ENCODE results near the gene ZDHHC18.
"Not testable (repeated sequence)": the region's sequence is repeated elsewhere in the genome, so short reads cannot be mapped to it uniquely, and the experiment has no call there.

The ZDHHC18 gene

DNA sequence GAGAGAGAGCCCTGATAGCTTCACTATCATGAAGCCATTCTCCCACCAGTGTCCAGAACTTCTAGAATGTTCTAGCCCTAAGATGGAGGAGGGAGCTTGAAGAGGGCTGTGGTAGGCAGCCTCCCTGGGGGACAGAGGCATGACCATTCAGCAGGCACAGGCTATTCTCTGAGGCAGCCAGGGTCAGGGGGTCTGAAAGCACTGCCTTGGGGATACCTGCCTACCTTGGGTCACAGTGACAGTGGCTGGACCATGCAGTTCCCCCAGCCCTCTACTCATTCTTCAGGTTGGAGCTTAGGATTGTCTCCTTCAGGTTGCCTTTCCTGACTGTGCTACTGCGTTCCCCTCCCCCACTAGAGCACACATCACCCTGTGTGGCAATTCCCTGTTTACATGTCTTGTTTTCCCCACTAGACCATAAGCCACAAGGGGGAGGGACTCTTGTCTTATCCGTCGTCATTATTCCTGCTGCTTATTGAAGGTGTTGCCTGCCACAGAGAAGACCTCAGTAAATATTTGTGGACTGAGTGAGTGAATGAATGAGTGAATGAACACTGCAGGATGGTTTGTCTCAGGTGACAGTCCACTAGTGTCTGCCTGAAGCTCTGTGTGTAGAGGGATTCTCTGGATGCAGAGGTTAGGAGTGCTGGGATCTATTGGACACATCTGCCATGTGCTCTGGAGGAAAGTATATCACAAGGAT lies 5.2 kb downstream of the ZDHHC18 start:
- in situ Hi-C loops (cut with MboI; ENCODE audit: low sequenced_read_pairs), result no loop called here

DNA sequence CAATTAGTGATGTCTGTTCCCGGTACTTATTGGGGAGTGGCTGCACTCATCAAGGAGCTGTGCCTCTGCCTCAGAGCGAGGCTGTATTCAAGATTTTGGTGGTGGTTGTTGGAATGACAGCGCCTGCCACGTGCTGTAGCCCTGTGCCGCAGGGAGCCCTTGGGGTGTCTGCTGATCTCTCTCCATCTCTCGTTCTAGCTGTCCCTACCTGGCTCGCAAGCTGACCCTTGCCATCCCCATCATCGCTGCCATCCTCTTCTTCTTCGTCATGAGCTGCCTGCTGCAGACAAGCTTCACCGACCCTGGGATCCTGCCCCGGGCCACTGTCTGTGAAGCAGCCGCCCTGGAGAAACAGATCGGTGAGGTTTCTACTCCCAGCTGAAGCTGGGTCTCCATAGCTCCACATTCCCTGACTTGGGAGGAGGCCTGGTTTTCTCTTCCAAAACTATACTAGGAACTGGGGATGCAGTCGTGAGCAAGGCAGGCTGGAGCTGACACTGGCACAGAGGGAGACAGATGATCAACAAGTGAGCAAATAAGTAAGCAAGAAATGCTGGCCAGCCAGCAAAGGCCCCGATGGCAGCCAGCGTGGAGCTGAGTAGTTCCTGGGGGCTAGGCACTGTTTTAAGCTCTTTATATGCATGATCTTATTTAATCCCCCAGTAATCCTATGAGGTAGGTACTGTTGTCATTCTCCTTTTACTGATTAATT lies 5.9 kb downstream of the ZDHHC18 start:
- in situ Hi-C loops (cut with MboI; ENCODE audit: low sequenced_read_pairs), result no loop called here

DNA sequence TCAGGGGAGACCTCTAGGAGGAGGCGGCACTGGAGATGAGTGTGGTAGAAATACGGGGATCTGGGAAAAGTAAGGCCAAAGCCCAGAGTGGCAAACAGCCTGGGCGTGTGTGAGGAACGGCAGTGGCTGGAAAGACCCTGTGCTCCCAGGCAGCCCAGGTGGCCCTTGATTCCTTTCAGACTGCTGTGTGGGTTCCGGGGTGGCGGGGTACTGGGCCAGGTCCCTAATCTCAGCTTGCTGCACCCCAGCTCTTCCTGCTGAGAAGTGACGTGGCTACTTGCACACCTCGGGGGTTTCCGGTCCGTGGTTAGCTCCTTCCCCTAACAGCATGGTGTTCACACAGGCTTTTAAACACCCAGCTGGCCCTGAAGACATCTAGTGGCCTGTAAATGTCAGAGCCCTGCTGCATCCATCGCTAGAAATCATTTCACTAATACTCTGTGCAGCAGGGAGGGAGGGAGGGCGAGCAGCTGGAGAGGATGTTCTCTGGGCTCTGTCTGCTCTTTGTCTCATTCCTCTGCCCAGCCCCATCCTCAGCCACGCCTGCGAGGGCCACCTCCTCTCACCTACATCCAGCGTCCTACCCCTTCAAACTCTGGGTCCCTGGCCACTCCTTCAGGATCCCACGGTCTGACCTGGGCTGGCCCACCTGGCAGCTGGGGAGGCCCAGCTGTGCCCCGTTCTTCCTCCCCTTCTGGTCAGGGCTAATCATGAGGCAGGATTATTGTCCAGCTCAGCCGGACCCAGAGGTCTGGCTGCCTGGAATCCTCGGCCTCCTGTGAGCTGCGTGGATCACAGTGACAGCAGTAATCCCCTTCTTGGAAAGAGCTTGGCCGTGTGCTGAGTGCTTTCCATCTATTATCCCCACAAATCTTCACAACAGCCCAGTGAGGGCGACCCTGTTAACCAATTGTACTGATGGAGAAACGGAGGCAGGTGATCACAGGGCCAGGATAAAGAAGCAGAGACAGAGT lies 7.2 kb downstream of the ZDHHC18 start:
- in situ Hi-C loops (cut with MboI; ENCODE audit: low sequenced_read_pairs), result no loop called here

DNA sequence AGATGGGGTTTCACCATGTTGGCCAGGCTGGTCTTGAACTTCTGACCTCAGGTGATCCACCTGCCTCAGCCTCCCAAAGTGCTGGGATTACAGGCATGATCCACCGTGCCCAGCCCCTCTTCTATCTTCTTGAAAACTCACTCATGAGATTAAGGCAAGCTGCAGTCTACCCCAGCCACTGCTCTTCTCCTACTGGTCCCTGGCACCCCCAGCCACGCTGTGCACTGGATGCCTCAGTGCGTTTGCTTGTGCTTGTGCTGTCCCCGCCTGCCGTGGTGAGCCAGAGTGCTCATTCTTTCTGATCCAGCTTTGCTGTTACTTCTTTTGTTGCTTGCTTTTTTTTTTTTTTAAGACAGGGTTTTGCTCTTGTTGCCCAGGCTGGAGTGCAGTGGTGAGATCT lies 11.2 kb downstream of the ZDHHC18 start:
- in situ Hi-C loops (cut with MboI; ENCODE audit: low sequenced_read_pairs), result not testable (repeated sequence)

DNA sequence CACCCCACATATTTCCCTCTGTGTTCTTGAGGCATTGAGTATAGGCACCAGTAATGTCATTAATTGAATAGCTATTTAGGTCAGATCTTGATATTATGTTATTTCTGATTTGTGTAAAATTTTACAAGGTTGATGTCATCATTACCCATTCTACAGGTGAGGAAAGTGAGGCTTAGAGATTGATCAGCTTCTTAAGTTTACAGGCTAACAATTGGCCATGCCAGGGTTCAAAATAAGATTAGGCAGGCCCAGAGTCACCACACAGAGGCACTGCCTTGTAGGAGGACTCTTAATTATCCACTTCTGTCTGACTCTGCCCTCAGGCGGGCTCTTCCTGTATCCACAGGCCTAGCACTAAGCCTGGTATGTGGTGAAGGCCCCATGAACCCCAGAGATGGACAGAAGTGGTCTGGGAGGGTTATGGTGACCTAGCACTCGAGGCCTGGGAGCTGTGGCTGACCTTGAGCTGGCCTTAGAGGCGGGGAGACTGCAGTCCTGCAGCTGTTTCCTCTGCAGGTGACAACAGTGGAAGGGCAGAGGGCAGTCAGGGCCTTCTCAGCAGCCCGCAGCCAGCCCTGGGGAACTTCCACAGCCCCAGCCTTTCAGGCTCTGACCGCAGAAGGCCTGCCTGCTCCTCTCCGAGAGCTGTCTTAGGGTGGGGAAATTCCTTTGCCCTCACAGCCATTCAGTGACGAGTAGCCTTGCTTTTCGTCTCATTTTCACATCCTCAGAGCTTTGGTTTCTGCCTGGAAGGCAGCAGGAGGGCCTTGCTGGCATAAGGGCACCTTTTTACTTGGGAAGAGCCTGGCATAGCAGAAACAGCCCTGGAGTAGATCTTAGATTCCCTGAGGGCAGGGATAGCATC lies 12.2 kb downstream of the ZDHHC18 start:
- in situ Hi-C loops (cut with MboI; ENCODE audit: low sequenced_read_pairs), result no loop called here

DNA sequence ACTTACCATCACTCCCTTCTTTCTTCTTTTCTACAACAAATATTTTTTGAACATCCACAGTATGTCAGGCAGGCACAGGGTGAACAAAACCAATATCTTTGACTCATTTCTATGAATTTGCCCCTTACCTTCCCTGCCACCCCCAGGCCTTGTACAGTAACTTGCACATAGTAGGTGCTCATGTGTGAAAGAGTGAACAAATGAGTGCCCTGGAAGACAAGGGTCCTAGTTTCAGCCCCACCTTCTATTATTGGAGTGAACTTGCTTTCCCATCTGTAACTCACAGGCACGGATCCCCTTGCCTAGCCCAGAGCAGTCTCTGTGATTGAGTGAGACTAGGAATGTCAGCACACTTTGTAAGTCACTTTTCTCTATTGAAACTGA lies 12.8 kb downstream of the ZDHHC18 start:
- in situ Hi-C loops (cut with MboI; ENCODE audit: low sequenced_read_pairs), result no loop called here

DNA sequence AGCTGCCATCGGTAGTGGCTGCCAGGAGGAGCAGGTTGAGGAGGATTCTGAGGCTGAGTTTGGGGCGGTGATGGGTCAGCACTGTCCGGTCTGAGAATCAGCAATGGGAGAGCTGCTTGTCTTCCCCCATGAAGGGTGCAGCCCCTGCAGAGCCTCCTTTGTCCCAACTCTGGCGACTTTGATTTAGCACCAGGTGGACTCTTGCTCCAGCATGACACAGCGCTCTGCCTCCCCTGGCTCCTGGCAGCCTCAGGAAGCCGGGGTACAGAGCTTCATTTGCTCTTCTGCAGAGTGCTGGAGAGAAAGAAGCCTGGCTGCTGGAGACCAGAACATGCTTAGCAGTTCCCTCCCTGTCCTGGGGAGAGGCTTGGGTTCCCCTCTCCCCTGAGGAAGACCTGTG lies 13.3 kb downstream of the ZDHHC18 start:
- in situ Hi-C loops (cut with MboI; ENCODE audit: low sequenced_read_pairs), result no loop called here

DNA sequence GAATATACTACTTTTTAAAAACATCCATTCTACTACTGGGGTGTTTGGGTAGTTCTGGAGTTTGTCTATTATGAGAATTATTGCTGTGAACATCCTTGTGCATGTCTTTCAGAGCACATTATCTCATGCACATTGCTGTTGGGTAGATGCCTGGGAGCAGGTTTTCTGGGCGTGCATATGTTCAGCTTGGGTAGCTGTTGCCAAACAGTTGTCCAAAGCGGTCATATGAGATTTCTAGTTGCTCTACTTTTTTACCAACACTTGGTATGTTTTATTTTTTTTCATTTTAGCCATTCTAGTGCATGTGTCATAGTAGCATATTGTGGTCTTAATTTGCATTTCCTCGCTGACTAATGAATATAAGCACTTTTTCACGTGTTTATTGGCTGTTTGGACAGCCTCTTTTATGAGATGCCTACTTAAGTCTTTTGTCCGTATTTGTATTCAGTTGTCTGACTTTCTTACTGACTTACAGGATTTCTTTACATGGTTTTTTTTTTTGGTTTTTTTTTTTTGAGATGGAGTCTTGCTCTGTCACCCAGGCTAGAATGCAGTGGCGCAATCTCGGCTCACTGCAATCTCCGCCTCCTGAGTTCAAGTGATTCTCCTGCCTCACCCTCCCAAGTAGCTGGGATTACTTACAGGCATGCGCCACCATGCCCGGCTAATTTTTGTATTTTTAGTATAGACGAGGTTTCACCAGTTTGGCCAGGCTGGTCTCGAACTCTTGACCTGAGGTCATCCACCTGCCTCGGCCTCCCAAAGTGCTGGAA lies 18.1 kb downstream of the ZDHHC18 start:
- in situ Hi-C loops (cut with MboI; ENCODE audit: low sequenced_read_pairs), result no loop called here

DNA sequence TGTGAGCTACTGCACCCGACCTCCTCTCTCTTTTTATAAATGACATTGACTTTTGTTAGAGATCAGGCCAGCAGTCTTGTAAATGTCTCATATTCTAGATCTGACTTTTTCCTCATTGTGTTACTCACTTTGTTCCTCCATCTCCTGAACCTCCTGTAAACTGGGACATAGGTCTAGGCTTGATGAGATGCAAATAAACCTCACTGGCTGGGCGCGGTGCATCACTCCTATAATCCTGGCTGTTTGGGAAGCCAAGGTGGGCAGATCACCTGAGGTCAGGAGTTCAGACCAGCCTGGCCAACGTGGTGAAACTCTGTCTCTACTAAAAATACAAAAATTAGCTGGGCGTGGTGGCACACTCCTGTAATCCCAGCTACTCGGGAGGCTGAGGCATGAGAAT lies 21.3 kb downstream of the ZDHHC18 start:
- in situ Hi-C loops (cut with MboI; ENCODE audit: low sequenced_read_pairs), result not testable (repeated sequence)

DNA sequence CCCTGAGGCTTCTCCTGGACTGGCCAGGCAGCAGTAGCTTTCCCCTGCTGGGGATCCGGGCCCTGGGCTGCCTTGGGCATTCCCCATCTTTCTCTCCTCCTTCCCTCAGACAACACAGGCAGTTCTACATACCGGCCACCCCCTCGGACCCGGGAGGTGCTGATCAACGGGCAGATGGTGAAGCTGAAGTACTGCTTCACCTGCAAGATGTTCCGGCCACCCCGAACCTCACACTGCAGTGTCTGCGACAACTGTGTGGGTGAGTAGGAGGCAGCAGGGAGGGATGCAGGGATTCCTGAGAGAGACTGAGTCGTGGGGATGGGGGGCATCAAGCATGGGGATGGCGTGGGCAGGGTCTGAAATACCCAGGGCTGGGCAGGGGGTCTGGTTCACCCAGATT lies 22.0 kb downstream of the ZDHHC18 start:
- in situ Hi-C loops (cut with MboI; ENCODE audit: low sequenced_read_pairs), result no loop called here

DNA sequence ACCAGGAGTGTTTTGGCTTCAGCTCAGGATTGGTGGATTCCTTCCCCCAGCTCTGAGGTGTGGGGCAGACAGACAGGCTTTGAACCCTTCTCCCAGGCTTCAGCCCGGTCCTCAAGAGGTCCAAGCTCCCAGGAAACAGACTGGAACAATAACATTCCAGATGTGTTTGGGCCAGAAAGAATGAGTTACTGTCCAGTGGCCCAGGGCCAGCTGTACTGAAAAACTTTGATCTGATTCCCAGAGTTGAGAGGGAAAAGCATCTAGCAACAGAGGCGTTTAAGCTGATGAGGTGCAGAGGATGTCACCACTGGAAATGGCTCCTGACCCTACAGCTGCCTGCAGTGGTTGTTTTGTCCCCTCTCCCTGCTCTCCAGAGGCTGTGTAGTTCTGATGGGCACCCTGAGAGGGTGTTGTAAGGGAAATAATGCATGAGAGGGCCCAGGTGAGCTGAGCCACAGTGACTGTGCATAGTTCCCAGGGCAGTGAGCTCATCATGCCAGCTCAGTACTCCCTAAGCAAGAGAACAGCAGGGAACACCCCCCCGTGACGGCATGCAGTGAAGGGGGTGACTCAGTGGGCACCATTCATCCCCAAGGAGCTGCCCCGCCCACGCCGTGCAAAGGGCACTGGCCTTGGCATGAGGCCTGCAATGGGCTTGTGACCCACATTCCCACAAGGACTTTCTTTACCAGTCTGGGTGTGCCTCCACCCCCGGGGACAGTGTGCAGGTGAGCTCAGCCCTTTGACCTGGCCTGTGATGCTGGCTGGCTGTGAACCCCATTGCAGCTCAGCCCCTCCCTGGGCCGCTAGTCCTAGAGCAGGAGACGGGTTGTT lies 22.7 kb downstream of the ZDHHC18 start:
- in situ Hi-C loops (cut with MboI; ENCODE audit: low sequenced_read_pairs), result no loop called here

DNA sequence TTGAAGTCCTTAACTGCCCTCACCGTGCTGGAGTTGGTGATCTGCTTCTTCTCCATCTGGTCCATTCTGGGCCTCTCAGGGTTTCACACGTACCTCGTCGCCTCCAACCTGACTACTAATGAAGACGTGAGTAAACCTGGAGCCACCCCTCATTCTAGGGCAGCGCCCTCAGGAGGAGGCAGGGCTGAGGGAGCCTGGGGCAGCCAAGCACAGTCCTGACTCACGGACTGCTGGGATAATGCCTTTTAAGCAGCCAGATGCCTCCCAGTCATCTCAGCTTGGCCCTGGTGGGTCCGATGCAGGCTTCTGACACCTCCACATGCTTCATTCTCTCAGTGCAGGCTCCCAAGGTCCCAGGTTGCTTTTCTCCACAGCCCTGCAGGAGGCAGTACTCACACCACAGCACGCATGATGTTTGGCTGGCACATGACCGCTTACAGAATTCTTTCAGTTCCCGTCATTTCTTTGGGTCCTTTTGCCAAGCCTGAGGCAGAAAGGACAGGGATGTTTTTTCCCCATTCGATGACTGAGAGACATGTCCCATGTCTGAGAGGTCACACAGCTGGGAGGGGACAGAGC lies 24.7 kb downstream of the ZDHHC18 start:
- in situ Hi-C loops (cut with MboI; ENCODE audit: low sequenced_read_pairs), result no loop called here

DNA sequence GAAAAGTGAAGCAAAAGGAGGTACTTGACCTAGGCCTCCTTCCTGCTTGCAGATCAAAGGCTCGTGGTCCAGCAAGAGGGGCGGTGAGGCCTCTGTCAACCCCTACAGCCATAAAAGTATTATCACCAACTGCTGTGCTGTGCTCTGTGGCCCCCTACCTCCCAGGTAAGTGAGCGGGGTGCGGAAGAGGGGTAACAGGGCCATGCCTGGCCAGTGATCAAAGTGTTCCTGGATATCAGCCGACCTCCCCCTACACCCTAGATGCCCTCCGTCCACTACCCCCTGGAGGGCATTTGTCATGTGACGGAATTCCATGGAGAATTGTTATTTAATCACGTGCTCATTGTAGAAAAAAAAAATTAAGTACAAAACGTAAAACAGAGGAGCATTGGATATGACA lies 26.2 kb downstream of the ZDHHC18 start:
- in situ Hi-C loops (cut with MboI; ENCODE audit: low sequenced_read_pairs), result no loop called here

DNA sequence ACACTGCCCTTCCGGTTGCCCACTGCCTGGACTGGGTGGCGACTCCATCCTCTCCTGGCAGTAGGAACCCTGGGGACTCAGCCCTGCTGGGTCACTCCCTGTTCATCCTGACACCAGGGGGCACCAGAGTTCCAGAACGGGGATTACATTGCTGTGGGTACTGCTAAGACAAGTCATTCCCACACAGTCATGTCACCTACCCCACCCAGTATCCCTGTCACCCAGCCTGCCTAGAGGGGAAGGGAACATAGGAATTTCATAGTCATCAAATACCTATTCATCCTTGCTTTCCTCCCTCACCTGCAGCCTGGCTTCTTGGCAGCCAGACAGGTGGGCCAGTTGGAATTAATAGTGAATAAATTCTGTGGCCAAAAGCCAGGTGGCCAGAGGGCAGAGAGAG lies 26.7 kb downstream of the ZDHHC18 start:
- in situ Hi-C loops (cut with MboI; ENCODE audit: low sequenced_read_pairs), result no loop called here

DNA sequence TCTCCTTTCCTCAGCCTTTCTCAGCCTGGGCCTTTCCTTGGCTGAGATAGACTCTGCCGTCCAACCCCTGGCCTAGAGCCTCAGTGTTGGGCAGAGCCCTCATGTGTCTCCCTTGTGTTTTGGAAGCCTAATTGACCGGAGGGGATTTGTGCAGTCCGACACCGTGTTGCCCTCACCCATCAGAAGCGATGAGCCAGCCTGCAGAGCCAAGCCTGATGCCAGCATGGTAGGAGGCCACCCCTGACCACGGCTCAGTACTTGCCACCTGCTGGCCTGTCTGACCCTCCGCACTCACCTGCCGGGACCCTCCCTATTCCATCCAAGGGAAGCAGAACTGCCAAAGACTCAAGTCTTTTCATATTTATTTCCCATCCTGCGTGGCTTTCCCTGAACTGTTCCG lies 27.1 kb downstream of the ZDHHC18 start:
- in situ Hi-C loops (cut with MboI; ENCODE audit: low sequenced_read_pairs), result no loop called here

DNA sequence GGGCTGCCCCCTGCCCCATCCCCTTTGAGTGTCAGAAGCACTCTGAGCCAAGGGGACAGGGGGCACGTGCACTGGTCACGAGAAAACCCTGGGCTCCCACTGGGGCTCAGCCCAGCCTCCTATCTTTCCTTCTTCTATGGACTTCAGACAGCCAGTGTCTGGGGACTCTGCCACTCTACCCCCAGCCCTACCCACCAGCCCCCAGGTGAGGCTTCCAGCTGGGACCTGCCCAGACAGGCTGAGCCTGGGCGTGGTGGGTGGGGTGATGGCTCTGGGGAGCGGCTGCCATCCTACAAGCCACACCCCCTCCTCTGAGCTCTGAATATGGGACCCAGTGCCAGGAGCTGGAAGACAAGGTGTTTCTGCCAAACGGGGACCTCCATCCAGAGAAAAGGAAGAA lies 28.4 kb downstream of the ZDHHC18 start:
- in situ Hi-C loops (cut with MboI; ENCODE audit: low sequenced_read_pairs), result no loop called here

DNA sequence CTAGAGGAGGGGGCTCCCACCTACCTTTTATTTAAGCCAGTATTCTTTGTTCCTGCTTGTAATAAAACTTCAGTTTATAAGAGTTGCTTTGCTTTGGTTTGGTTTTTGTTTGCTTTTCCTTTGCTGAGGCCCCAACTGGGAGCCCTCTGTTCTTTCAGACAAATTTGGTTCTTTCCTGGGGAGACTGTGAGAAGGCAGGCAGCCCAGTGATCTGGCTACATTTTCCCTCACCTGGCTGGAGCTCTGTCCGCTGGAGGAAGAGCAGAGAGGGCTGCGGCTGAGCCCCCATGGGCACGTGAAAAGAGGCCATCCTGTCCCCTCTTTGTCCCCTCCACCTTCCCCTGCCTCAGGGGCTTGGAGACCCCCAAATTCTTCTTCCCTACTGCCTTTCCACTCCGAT lies 29.1 kb downstream of the ZDHHC18 start:
- in situ Hi-C loops (cut with MboI; ENCODE audit: low sequenced_read_pairs), result no loop called here

DNA sequence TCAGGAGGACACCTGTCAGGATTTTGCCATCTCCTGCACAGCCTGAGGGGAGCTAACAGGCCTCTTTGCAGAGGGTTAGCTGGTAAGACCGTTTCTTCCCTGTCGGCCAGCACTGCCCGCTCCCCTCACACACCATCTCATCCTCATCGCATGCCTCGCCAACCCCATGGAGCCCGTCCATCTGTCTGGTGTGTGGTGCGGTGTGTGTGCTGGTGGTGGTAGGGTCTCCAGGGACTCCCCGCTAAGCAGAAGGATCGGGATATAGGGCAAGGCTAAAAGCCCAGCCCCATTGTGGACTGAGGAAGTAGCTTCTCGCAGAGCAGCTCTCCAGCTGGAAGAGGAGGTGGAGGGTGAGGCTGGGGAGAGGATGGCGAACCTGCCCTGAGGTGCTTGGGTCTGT lies 29.7 kb downstream of the ZDHHC18 start:
- in situ Hi-C loops (cut with MboI; ENCODE audit: low sequenced_read_pairs), result no loop called here
